ENCODE results near the gene GADD45A.

DNA sequence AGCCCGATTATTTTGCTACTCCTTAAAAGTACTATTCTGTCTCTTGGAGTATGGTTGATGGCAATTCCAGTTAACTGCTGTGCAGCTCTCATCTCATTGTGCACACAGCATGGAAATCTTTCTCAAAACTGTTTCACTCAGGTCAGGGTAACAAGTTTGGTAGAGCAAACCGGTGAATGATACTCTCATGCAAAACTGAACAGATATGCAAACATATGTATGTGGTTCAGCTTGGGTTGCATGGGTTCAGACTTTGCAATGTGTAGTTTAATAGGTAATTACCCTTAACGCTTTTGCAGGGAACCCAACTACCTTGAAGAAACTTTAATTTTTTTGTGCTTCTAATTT lies 2.2 kb downstream of the GADD45A start:
- TF ChIP-seq, protein P1, sequence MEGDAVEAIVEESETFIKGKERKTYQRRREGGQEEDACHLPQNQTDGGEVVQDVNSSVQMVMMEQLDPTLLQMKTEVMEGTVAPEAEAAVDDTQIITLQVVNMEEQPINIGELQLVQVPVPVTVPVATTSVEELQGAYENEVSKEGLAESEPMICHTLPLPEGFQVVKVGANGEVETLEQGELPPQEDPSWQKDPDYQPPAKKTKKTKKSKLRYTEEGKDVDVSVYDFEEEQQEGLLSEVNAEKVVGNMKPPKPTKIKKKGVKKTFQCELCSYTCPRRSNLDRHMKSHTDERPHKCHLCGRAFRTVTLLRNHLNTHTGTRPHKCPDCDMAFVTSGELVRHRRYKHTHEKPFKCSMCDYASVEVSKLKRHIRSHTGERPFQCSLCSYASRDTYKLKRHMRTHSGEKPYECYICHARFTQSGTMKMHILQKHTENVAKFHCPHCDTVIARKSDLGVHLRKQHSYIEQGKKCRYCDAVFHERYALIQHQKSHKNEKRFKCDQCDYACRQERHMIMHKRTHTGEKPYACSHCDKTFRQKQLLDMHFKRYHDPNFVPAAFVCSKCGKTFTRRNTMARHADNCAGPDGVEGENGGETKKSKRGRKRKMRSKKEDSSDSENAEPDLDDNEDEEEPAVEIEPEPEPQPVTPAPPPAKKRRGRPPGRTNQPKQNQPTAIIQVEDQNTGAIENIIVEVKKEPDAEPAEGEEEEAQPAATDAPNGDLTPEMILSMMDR (optimal IDR thresholded peaks at IDR 0.05 in 1 of 3, IDR thresholded peaks at IDR 0.05 in 1 of 3, conservative IDR thresholded peaks at IDR 0.05 in 1 of 3; ENCODE audit: extremely low read depth in 1 of 3, insufficient read depth in 2 of 3, low read length in 3 of 3) = no peak
- TF ChIP-seq EZH2 (IDR thresholded peaks at IDR 0.05; ENCODE audit: low read length) = no peak

All from keratinocyte (primary cell).